HL-60 (cell line): Measurements from ENCODE around the gene C1orf21.

ENCODE experiments used
- CTCF ChIP-seq: IDR thresholded peaks from one replicate; pipeline ENCODE4 v1.5.1; 2011; ENCODE audit warnings: low read length, control low read depth, inconsistent platforms; ENCODE audit not compliant: insufficient read depth
- POLR2AphosphoS5 ChIP-seq: IDR thresholded peaks from 2 replicates; pipeline ENCODE4 v1.6.1; 2012; ENCODE audit warnings: low read depth
- REST ChIP-seq: IDR thresholded peaks from 2 replicates; pipeline ENCODE4 v1.6.1; 2012; ENCODE audit warnings: low read depth; ENCODE audit not compliant: insufficient replicate concordance

GRCh38 chr1:184597650-184598357 is 211.0 kb downstream of the C1orf21 start:
- TF ChIP-seq CTCF (no peak), POLR2AphosphoS5 (no peak), REST (no peak)
